A673 (cell line): ENCODE results near the gene YDJC. TPM values are rescaled to one million over a fixed set of nuclear protein-coding genes. Genes with fewer than 3 reads are reported as not detected.

Experiments
- BruUV-seq: library from RNA; stranded (reverse); fragments of 400-500 nt; replicated peaks from 2 replicates; lab custom pipeline; 2021; lab: Mats Ljungman, UMichigan
- CTCF ChIA-PET: fragments of 300-600 bp; sonication (Branson Sonifier 250); formaldehyde crosslinking; loops from one replicate; lab custom pipeline; 2022; ENCODE audit warnings: antibody characterized with exemption; lab: Charles Lee
- POLR2A ChIA-PET: fragments of 300-600 bp; sonication (Branson Sonifier 250); formaldehyde crosslinking; loops from one replicate; lab custom pipeline; 2022; ENCODE audit warnings: antibody characterized with exemption; ENCODE audit not compliant: low non-redundant PET; lab: Charles Lee
- DNase-seq: peaks from one replicate; pipeline ENCODE4 v3.0.0-alpha.2; 2015; ENCODE audit warnings: low spot score
- H3K27ac ChIP-seq: fragments of 200-600 bp; sonication (generic); 2 replicates; pipeline ENCODE4 v1.5.1; 2016; ENCODE audit warnings: mixed run types, low read depth, mild to moderate bottlenecking, mixed read lengths, antibody characterized with exemption, low read length; ENCODE audit not compliant: poor library complexity, severe bottlenecking
- H3K27me3 ChIP-seq: fragments of 200-600 bp; sonication (generic); replicated peaks from 2 replicates; pipeline ENCODE4 v1.6.1; 2017; ENCODE audit warnings: mixed run types, low read depth, mild to moderate bottlenecking, mixed read lengths, antibody characterized with exemption, low read length; ENCODE audit not compliant: insufficient read depth, poor library complexity
- H3K36me3 ChIP-seq: fragments of 200-600 bp; sonication (generic); 2 replicates; pipeline ENCODE4 v1.6.1; 2016; ENCODE audit warnings: mixed run types, mild to moderate bottlenecking, mixed read lengths, antibody characterized with exemption, low read length; ENCODE audit not compliant: insufficient read depth, poor library complexity, severe bottlenecking
- H3K4me1 ChIP-seq: fragments of 200-600 bp; sonication (generic); 2 replicates; pipeline ENCODE4 v1.6.1; 2017; ENCODE audit warnings: mixed run types, mild to moderate bottlenecking, mixed read lengths, antibody characterized with exemption, low read length; ENCODE audit not compliant: insufficient read depth, poor library complexity, severe bottlenecking
- H3K4me3 ChIP-seq: fragments of 200-600 bp; sonication (generic); 2 replicates; pipeline ENCODE4 v1.5.1; 2016; ENCODE audit warnings: low read depth, mixed run types, mild to moderate bottlenecking, mixed read lengths, low read length; ENCODE audit not compliant: poor library complexity, severe bottlenecking
- H3K9me3 ChIP-seq: fragments of 200-600 bp; sonication (generic); 2 replicates; pipeline ENCODE4 v1.6.1; 2016; ENCODE audit warnings: mixed run types, low read depth, mild to moderate bottlenecking, mixed read lengths, antibody characterized with exemption, low read length; ENCODE audit not compliant: poor library complexity, severe bottlenecking
- CTCF ChIP-seq: fragments of 300-800, 200-600 bp; sonication (generic); conservative IDR thresholded peaks from 2 replicates; pipeline ENCODE4 v1.5.1; 2017; ENCODE audit warnings: low read depth, mild to moderate bottlenecking, antibody characterized with exemption, low read length, moderate library complexity, mixed read lengths
- EZH2 ChIP-seq: fragments of 200-600 bp; sonication (generic); IDR thresholded peaks from 2 replicates; pipeline ENCODE4 v1.6.1; 2017; ENCODE audit warnings: borderline replicate concordance, low read depth, mild to moderate bottlenecking, mixed read lengths, antibody characterized with exemption, low read length; ENCODE audit not compliant: poor library complexity, severe bottlenecking
- intact Hi-C: fragments of 100-400 bp; cut with micrococcal nuclease; formaldehyde crosslinking; loops from one replicate; pipeline ENCODE4 v1.10.0; 2022; ENCODE audit not compliant: unreplicated experiment
- total RNA-seq: library from RNA; stranded (reverse); gene quantifications from 2 replicates; pipeline ENCODE4 v1.2.3, GENCODE V29; 2021

Gene YDJC
- total RNA-seq, 1 experiment from 2014 or later, result 33.8 TPM

GRCh38 chr22:21642584-21643448, 13.0 kb upstream of the YDJC start:
- POLR2A ChIA-PET, result no interaction called here
- intact Hi-C loops, result no loop called here
- Histone ChIP-seq H3K27me3 (no peaks in the 10 kb centered on the region), H3K4me3 (peak overlapping the region; percentile 73), H3K4me1 (peaks cover 13% of the 10 kb centered on the region), H3K9me3 (no peaks in the 10 kb centered on the region), H3K36me3 (no peaks in the 10 kb centered on the region), H3K27ac (peak overlapping the region; percentile 62)
- peak; percentile 77 for TF ChIP-seq CTCF
- no peak for TF ChIP-seq EZH2
- CTCF ChIA-PET, result interaction anchor here (1.0 to 2.7 kb wide), 4 partner anchors 9 to 540 kb away, joined by 4 to 9 read pairs (median 6); partner anchors contain the start of gene CCDC116
- TSS peak; percentile 36 for BruUV-seq
- DNase-seq, result peak; percentile 86

GRCh38 chr22:21641789-21642583, 12.2 kb upstream of the YDJC start, which contains the start of gene SDF2L1:
Gene SDF2L1, plus strand, starts transcription at chr22:21642302. Its CDS starts 35 bp downstream, at chr22:21642337.
- POLR2A ChIA-PET, result no interaction called here
- BruUV-seq, result no TSS peak
- H3K4me3 ChIP-seq, result peak within 1 kb of the TSS; percentile 73
- no peak for TF ChIP-seq CTCF
- no peak for TF ChIP-seq EZH2
- H3K9me3 ChIP-seq, result no peaks in the 10 kb centered on the region
- H3K36me3 ChIP-seq, result no peaks in the 10 kb centered on the region
- DNase-seq, result peak; percentile 99
- H3K4me1 ChIP-seq, result peaks cover 13% of the 10 kb centered on the region
- intact Hi-C loops, result no loop called here
- CTCF ChIA-PET, result interaction anchor here (1.0 to 2.7 kb wide), 4 partner anchors 9 to 539 kb away, joined by 4 to 9 read pairs (median 6); partner anchors contain the start of gene CCDC116
- H3K27ac ChIP-seq, result peak within 1 kb of the TSS; percentile 62
- H3K27me3 ChIP-seq, result no peaks in the 10 kb centered on the region

- DNase-seq, result no peak
- BruUV-seq, result TSS peak; percentile 78
- intact Hi-C loops, result no loop called here
- peaks cover 13% of the 10 kb centered on the region for H3K4me1 ChIP-seq
- H3K27ac ChIP-seq, result peak overlapping the region; percentile 34
- no peaks in the 10 kb centered on the region for H3K27me3 ChIP-seq
- no peak for TF ChIP-seq EZH2
- TF ChIP-seq CTCF, result no peak
- POLR2A ChIA-PET, result no interaction called here
- peak overlapping the region; percentile 73 for H3K4me3 ChIP-seq
- CTCF ChIA-PET, result interaction anchor here (1.5 to 2.7 kb wide), 2 partner anchors 12 to 538 kb away, joined by 4 to 9 read pairs; no protein-coding TSS in a partner anchor
- no peaks in the 10 kb centered on the region for H3K36me3 ChIP-seq
- no peaks in the 10 kb centered on the region for H3K9me3 ChIP-seq
These were observed 11.6 kb upstream of the YDJC start for GRCh38 chr22:21641417-21641788.
